HUES64 (cell line): ENCODE results near the gene SDHA.
"Not testable (repeated sequence)": the region's sequence is repeated elsewhere in the genome, so short reads cannot be mapped to it uniquely, and the experiment has no call there.

Experiments used
- H3K27ac ChIP-seq: 2 replicates; pipeline ENCODE4 v1.7.0; 2013; ENCODE audit warnings: low read depth, low read length, inconsistent platforms
- H3K27me3 ChIP-seq: 2 replicates; pipeline ENCODE4 v1.6.1; 2013; ENCODE audit warnings: mild to moderate bottlenecking, low read length; ENCODE audit not compliant: insufficient read depth
- H3K36me3 ChIP-seq: 2 replicates; pipeline ENCODE4 v1.6.1; 2013; ENCODE audit warnings: mild to moderate bottlenecking, low read length; ENCODE audit not compliant: insufficient read depth
- H3K4me1 ChIP-seq: 2 replicates; pipeline ENCODE4 v1.6.1; 2013; ENCODE audit warnings: mild to moderate bottlenecking, low read length, moderate library complexity; ENCODE audit not compliant: insufficient read depth
- H3K4me3 ChIP-seq: 2 replicates; pipeline ENCODE4 v1.5.1; 2013; ENCODE audit warnings: mild to moderate bottlenecking, low read length, moderate library complexity
- H3K9ac ChIP-seq: 2 replicates; pipeline ENCODE4 v1.6.1; 2013; ENCODE audit warnings: mild to moderate bottlenecking, low read depth, low read length
- H3K9me3 ChIP-seq: 2 replicates; pipeline ENCODE4 v1.6.1; 2013; ENCODE audit warnings: low read depth, low read length; ENCODE audit not compliant: insufficient read depth
- WGBS: fragments of 150-250, 120-280 bp; methylation state at CpG from one replicate; pipeline ENCODE4 v1.1.7; 2013; ENCODE audit warnings: missing lambda C conversion rate; 5-methylcytosine and 5-hydroxymethylcytosine counted together

The SDHA gene

GRCh38 chr5:296954-297353 is 78.8 kb downstream of the SDHA start:
- H3K27me3 ChIP-seq, H3K36me3 ChIP-seq, H3K4me3 ChIP-seq, H3K9ac ChIP-seq, H3K9me3 ChIP-seq, H3K4me1 ChIP-seq, H3K27ac ChIP-seq: not testable (repeated sequence)
- WGBS: 93% methylated on average over 15 of the region's 16 CpGs

DNA sequence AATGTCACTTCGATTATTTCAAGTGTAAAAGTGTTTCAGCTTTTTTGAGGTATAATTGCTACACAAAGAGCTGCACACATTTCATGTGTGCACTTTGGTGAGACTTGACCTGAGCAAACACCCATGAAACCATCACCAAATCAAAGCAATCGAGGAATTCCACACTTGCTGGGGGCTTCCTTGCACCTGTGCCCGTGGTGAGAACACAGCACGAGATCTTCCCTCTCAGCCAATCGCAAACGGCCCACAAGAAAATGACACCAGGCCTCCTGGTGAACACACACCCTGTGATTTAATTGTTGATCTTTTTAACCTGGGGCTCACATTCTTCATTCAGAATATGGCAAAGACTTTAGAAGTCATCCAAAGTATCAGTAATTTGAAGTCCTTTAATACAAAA is 79.3 kb downstream of the SDHA start:
- 63% methylated on average over 5 of the region's 6 CpGs for WGBS
- H3K36me3 ChIP-seq, H3K27me3 ChIP-seq, H3K9me3 ChIP-seq, H3K9ac ChIP-seq, H3K4me3 ChIP-seq, H3K27ac ChIP-seq, H3K4me1 ChIP-seq: not testable (repeated sequence)

DNA sequence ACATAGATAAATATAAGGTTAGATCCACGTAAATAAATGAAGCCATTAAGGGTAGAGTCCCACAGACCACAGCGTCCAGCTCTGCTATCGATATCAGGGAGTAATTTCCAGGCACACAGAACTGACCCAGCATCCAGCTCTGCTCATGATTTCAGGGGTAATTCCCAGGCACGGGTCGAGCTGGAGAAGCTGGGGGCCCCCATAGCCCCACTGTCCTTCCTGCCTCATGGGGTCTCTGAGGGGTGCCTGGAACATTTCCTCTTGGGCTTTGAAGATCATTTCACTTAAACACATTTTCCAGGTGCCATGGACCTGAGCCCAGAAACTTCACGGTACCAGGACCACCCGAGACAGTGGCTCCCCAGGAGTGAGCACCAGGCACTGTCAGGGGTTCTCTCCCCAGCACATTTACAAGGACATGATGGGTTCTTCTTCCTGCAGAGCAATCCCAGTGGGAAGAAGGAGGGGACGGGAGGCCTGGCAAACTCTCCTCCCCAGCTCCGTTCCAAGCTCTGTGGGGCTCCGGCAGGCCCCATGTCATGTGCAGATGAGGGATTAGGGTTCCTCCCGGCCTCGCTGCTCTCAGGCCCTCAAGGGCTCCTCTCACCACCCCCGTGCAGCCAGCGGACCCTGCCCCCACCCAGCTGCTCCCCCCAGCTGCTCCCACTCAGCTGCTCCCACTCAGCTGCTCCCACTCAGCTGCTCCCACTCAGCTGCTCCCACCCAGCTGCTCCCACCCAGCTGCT is 80.0 kb downstream of the SDHA start:
- not testable (repeated sequence) for H3K27me3 ChIP-seq, H3K9me3 ChIP-seq, H3K4me3 ChIP-seq, H3K4me1 ChIP-seq, H3K9ac ChIP-seq, H3K36me3 ChIP-seq
- peak overlapping the region; percentile 52; the same call in 1 of the 2 replicates for H3K27ac ChIP-seq
- WGBS: 60% methylated on average over 12 of the region's 14 CpGs

DNA sequence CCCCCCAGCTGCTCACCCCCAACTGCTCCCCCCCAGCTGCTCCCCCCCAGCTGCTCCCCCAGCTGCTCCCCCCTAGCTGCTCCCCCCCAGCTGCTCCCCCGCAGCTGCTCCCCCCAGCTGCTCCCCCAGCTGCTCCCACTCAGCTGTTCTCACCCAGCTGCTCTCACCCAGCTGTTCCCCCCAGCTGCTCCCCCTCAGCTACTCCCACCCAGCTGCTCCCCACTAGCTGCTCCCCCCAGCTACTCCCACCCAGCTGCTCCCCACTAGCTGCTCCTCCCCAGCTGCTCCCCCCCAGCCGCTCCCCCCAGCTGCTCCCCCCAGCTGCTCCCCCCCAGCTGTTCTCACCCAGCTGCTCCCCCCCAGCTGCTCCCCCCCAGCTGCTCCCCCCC is 80.6 kb downstream of the SDHA start:
- no CpG with 5 or more reads among the region's 2 CpGs for whole genome bisulfite sequencing

DNA sequence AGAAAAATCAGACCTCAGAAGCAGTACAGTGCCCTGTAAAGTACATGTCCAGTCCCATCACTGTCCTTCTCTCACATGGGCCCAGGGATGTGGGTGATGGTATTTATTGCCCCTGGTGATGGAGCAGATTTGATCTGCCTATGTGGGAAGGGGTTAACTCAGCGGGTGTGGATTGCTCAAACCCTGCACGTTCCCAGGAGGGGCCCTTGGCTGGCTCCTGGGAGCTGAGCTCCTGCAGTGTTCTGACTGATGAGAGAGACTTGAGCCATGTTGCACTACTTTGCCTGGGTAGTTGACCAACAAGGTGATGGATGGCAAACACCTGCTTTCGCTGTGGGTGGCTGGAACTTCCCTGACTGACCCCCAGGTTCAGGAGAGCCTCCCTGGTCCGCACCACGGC is 81.8 kb downstream of the SDHA start:
- H3K27me3 ChIP-seq, H3K36me3 ChIP-seq, H3K4me1 ChIP-seq, H3K27ac ChIP-seq, H3K9ac ChIP-seq, H3K9me3 ChIP-seq, H3K4me3 ChIP-seq: not testable (repeated sequence)
- WGBS: 67% methylated on average over 4 of the region's 5 CpGs

More for the DNA sequence above, 80.6 kb downstream of the SDHA start:
- Histone ChIP-seq H3K4me1 (0 out of 2 replicates have a peak, but pooled peaks cover 4% of the 10 kb centered on the region), H3K27ac (no peak overlapping the region), H3K36me3 (no peaks in the 10 kb centered on the region), H3K4me3 (no peak overlapping the region), H3K9me3 (no peaks in the 10 kb centered on the region), H3K9ac (no peak overlapping the region), H3K27me3 (no peaks in the 10 kb centered on the region)

DNA sequence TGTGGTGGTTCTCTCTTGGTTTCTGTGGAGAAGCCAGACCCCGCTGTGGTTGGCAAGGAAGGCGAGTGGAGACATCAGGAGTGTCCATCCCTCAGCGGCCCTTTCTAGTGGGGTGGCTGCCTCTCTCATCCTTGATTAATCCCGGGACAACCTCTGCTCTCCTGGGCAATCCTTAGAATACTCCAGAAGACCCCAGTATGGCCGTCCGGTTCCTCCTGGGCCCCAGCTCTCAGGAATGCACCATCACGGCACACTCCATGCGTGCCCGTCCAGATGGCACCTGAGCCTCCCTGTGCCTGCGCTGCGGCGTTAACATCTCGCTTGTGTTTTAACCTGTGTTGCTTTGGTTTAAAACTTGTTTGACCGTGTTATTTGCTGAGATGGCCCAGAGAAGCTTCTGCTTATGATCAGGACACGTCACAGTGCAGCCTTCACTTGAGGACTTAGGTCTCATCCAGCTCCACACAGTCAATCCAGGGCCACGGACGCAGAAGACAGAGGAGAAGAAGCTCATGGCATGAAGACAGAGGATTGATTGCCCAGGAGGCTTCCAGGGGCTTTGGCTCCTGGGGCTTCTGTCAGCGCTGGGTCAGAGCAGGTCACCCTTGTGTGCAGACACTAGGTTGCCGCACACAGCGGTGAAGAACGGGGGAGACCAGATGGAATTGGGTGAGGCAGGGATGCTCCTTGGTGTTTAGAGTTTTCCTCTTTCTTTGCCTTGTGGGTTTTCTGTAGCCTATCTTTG is 82.7 kb downstream of the SDHA start:
- H3K36me3 ChIP-seq, H3K9me3 ChIP-seq, H3K27ac ChIP-seq, H3K4me3 ChIP-seq, H3K4me1 ChIP-seq, H3K9ac ChIP-seq, H3K27me3 ChIP-seq: not testable (repeated sequence)
- WGBS: 95% methylated on average over 18 of the region's 21 CpGs

DNA sequence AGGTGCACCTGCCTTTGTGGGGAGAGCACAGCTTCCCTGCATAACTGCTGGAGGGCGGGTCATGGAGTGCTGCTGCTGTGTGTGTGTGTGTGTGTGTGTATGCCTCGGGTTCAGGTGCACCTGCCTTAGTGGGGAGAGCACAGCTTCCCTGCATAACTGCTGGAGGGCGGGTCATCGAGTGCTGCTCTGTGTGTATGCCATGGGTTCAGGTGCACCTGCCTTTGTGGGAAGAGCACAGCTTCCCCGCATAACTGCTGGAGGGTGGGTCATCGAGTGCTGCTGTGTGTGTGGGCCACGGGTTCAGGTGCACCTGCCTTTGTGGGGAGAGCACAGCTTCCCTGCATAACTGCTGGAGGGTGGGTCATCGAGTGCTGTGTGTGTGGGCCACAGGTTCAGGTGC is 84.3 kb downstream of the SDHA start:
- WGBS: 89% methylated on average over 8 of the region's 8 CpGs
- not testable (repeated sequence) for H3K27ac ChIP-seq

DNA sequence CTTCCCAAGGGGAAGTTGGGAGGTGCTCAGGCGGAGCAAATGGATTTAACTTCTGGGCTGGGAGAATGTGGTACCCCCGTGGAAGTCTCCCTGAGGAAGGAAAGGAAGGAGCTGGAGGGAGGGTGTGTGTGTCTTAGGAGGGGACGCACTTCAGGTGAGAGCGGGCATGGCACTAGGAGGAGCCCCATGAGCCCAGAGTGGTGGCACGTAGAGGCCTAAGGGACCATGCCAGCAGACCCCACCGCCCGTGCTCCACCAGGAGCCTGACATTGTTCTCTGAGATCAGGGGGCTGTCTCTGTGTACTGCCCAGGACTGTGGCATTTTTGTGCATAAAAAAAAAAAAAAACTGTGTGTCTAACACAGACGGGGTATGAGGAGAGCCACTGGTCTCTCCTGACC is 84.8 kb downstream of the SDHA start:
- Histone ChIP-seq H3K9me3 (no peaks in the 10 kb centered on the region), H3K36me3 (peaks cover 16% of the 10 kb centered on the region), H3K27ac (no peak overlapping the region), H3K27me3 (no peaks in the 10 kb centered on the region), H3K9ac (no peak overlapping the region), H3K4me1 (0 out of 2 replicates have a peak, but pooled peaks cover 1% of the 10 kb centered on the region), H3K4me3 (no peak overlapping the region)
- WGBS: 81% methylated on average over 8 of the region's 8 CpGs

More for the DNA sequence above, 84.3 kb downstream of the SDHA start:
- not testable (repeated sequence) for H3K4me3 ChIP-seq, H3K9me3 ChIP-seq, H3K9ac ChIP-seq, H3K27me3 ChIP-seq, H3K4me1 ChIP-seq
- peaks cover 12% of the 10 kb centered on the region; the same call in 1 of the 2 replicates for H3K36me3 ChIP-seq

DNA sequence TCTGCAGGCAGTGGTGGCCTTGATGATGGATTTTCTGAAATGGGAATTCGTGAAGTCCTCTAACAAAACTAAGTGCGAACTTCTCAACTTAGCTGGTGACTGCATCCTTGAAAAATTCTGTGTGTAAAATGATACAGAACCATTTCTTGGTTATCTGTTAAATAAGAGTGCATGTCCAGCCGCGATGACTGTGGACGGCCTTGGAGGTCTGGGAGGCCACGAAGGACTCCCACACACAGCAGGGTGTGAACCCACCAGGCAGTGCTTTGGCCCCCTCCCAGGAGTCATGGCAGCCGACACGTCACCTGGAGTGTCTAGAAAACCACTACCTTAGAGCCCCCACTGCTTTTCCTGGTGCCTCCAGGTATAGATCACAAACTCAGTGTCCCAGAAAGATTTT is 85.6 kb downstream of the SDHA start:
- H3K27ac ChIP-seq, H3K9ac ChIP-seq, H3K4me3 ChIP-seq, H3K9me3 ChIP-seq, H3K27me3 ChIP-seq, H3K4me1 ChIP-seq: not testable (repeated sequence)
- 88% methylated on average over 6 of the region's 8 CpGs for WGBS
- peaks cover 17% of the 10 kb centered on the region for H3K36me3 ChIP-seq

DNA sequence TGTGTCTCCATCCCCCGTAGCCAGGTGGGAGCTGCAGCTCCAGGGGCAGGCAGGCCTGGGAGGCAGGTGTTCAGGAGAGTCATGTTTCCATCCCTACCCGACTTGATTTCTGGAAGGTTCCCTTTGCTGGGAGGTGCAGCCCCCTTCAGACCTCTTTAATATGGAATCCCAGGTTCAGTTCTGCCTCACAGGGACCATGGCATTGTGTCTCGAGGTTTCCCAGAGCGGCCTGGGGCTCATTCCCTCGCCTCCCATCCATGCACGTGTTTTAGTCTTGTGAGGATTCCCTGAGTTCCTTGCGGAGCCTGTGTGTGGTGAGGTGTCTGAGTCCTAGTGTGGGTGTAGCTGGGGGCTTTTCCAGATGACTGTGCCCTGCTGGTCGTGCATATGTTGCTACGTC is 86.9 kb downstream of the SDHA start:
- H3K9ac ChIP-seq: no peak overlapping the region
- no peaks in the 10 kb centered on the region for H3K4me1 ChIP-seq
- 93% methylated on average over 9 of the region's 9 CpGs for WGBS
- no peaks in the 10 kb centered on the region for H3K27me3 ChIP-seq
- H3K4me3 ChIP-seq: no peak overlapping the region
- H3K27ac ChIP-seq: no peak overlapping the region
- H3K36me3 ChIP-seq: peaks cover 19% of the 10 kb centered on the region
- no peaks in the 10 kb centered on the region for H3K9me3 ChIP-seq

DNA sequence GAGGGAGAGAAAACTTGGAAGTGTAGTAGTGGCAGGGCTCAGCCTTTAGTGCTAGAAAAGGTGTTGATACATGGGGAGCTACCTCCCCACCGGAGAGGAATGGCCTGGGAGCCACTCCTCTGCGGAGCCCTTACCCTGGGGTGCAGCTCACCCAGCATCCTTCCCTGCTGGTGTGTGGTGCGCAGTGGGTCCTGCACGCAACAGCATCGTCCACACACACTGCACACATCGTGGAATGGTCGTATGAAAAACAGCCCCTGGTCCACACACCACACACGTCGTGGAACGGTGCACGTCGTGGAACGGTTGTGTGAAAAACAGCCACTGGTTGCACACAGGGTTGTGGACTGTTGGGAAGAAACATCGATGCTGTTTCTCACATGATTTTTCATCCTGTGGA is 87.3 kb downstream of the SDHA start:
- Histone ChIP-seq H3K9me3 (no peaks in the 10 kb centered on the region), H3K4me1 (no peaks in the 10 kb centered on the region), H3K36me3 (peaks cover 23% of the 10 kb centered on the region), H3K27ac (no peak overlapping the region), H3K9ac (no peak overlapping the region), H3K4me3 (no peak overlapping the region), H3K27me3 (no peaks in the 10 kb centered on the region)
- WGBS: 96% methylated on average over 14 of the region's 14 CpGs
